ENCODE measurements around the gene CNPY1.

Gene CNPY1

GRCh38 chr7:155574556-155575290 lies 28.4 kb upstream of the CNPY1 start:
- Histone ChIP-seq H3K18ac (ENCODE audit: low read depth in 1 of 2, low read length in 2 of 2) (no peak overlapping the region), H2BK120ac (ENCODE audit: low read depth, low read length) (no peak overlapping the region), H3K27ac (ENCODE audit: low read length, poor library complexity, severe bottlenecking) (no peak overlapping the region), H3K14ac (ENCODE audit: low read length in 2 of 2) (no peak overlapping the region), H3K79me1 (replicated peaks; ENCODE audit: low read length, poor library complexity, severe bottlenecking) (no peaks in the 10 kb centered on the region), H3K4me1 (ENCODE audit: control insufficient read depth, insufficient read depth, low read depth, low read length) (no peaks in the 10 kb centered on the region), H4K8ac (ENCODE audit: low read length) (no peak overlapping the region), H2BK15ac (ENCODE audit: low read depth, poor library complexity, severe bottlenecking) (no peak overlapping the region), H3K23ac (ENCODE audit: low read length in 2 of 2) (no peak overlapping the region), H2BK12ac (ENCODE audit: low read length in 2 of 2) (no peak overlapping the region), H4K91ac (ENCODE audit: low read length) (no peak overlapping the region), H3K9ac (ENCODE audit: low read length) (no peak overlapping the region), H3K4me3 (ENCODE audit: insufficient read depth in 1 of 2, low read depth in 1 of 2, low read length in 2 of 2) (no peak overlapping the region), H2AFZ (ENCODE audit: low read depth, low read length) (no peak overlapping the region), H3K4ac (ENCODE audit: low read depth in 1 of 2, low read length in 2 of 2) (no peak overlapping the region), H3K9me3 (ENCODE audit: control insufficient read depth, low read length) (no peaks in the 10 kb centered on the region), H2AK5ac (ENCODE audit: low read length, severe bottlenecking) (no peak overlapping the region), H3K4me2 (ENCODE audit: low read length, poor library complexity, severe bottlenecking) (no peak overlapping the region), H3K36me3 (ENCODE audit: control insufficient read depth in 1 of 2, insufficient read depth in 2 of 2, low read depth in 1 of 2, low read length in 2 of 2) (no peaks in the 10 kb centered on the region), H3K27me3 (ENCODE audit: control insufficient read depth in 1 of 2, insufficient read depth in 1 of 2, low read length in 2 of 2) (peaks cover 17 to 25% of the 10 kb centered on the region in 2 experiments), H2BK5ac (ENCODE audit: low read depth, low read length, poor library complexity, severe bottlenecking) (no peak overlapping the region)
- 90% methylated on average over 8 of the region's 10 CpGs for WGBS
- no peak for DNase-seq

- peaks cover 4% of the 10 kb centered on the region for H3K4me1 ChIP-seq (ENCODE audit: control insufficient read depth, insufficient read depth, low read depth, low read length)
- H3K9me3 ChIP-seq (ENCODE audit: control insufficient read depth, low read length) = no peaks in the 10 kb centered on the region
- no peak overlapping the region for H3K14ac ChIP-seq (ENCODE audit: low read length in 2 of 2)
- H2AFZ ChIP-seq (ENCODE audit: low read depth, low read length) = no peak overlapping the region
- H2BK5ac ChIP-seq (ENCODE audit: low read depth, low read length, poor library complexity, severe bottlenecking) = no peak overlapping the region
- no peak overlapping the region for H4K91ac ChIP-seq (ENCODE audit: low read length)
- no peak overlapping the region for H2AK5ac ChIP-seq (ENCODE audit: low read length, severe bottlenecking)
- no peak overlapping the region for H2BK12ac ChIP-seq (ENCODE audit: low read length in 2 of 2)
- H2BK15ac ChIP-seq (ENCODE audit: low read depth, poor library complexity, severe bottlenecking) = no peak overlapping the region
- H3K4ac ChIP-seq (ENCODE audit: low read depth in 1 of 2, low read length in 2 of 2) = no peak overlapping the region
- WGBS = 77% methylated on average over 7 of the region's 11 CpGs
- H3K27me3 ChIP-seq (ENCODE audit: control insufficient read depth in 1 of 2, insufficient read depth in 1 of 2, low read length in 2 of 2) = peaks cover 22 to 24% of the 10 kb centered on the region in 2 experiments
- no peaks in the 10 kb centered on the region for H3K36me3 ChIP-seq (ENCODE audit: control insufficient read depth in 1 of 2, insufficient read depth in 2 of 2, low read depth in 1 of 2, low read length in 2 of 2)
- no peak for DNase-seq
- no peak overlapping the region for H3K18ac ChIP-seq (ENCODE audit: low read depth in 1 of 2, low read length in 2 of 2)
- H2BK120ac ChIP-seq (ENCODE audit: low read depth, low read length) = no peak overlapping the region
- H4K8ac ChIP-seq (ENCODE audit: low read length) = no peak overlapping the region
- no peak overlapping the region for H3K9ac ChIP-seq (ENCODE audit: low read length)
- no peak overlapping the region for H3K4me3 ChIP-seq (ENCODE audit: insufficient read depth in 1 of 2, low read depth in 1 of 2, low read length in 2 of 2)
- H3K27ac ChIP-seq (ENCODE audit: low read length, poor library complexity, severe bottlenecking) = no peak overlapping the region
- no peak overlapping the region for H3K23ac ChIP-seq (ENCODE audit: low read length in 2 of 2)
- H3K79me1 ChIP-seq (replicated peaks; ENCODE audit: low read length, poor library complexity, severe bottlenecking) = no peaks in the 10 kb centered on the region
- H3K4me2 ChIP-seq (ENCODE audit: low read length, poor library complexity, severe bottlenecking) = no peak overlapping the region
These were observed 25.4 kb upstream of the CNPY1 start for GRCh38 chr7:155571581-155572345.

DNA sequence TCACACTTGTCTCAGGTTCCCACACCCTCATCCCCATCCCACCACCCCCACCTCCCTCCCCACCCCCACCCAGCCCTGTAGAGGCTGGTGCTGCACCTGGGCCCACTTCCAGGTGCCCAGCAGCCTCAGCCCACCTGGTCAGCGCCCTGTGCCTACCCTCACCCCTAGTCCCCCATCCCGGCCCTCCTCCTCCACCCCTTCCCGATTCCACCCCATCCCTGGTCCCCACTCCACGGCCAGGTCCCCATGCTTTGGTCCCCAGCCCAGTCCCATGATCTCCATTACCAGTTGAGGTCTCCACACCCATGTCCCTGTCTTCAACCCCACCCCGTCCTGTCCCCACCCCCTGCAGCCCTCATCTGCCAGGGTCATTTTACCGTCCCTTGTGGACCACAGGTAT lies 24.6 kb upstream of the CNPY1 start:
- Histone ChIP-seq H2BK120ac (ENCODE audit: low read depth, low read length) (no peak overlapping the region), H3K36me3 (ENCODE audit: control insufficient read depth in 1 of 2, insufficient read depth in 2 of 2, low read depth in 1 of 2, low read length in 2 of 2) (no peaks in the 10 kb centered on the region), H3K9me3 (ENCODE audit: control insufficient read depth, low read length) (no peaks in the 10 kb centered on the region), H3K4me1 (ENCODE audit: control insufficient read depth, insufficient read depth, low read depth, low read length) (peaks cover 4% of the 10 kb centered on the region), H3K4me2 (ENCODE audit: low read length, poor library complexity, severe bottlenecking) (no peak overlapping the region), H3K27ac (ENCODE audit: low read length, poor library complexity, severe bottlenecking) (no peak overlapping the region), H2BK12ac (ENCODE audit: low read length in 2 of 2) (no peak overlapping the region), H4K8ac (ENCODE audit: low read length) (no peak overlapping the region), H3K14ac (ENCODE audit: low read length in 2 of 2) (no peak overlapping the region), H2BK15ac (ENCODE audit: low read depth, poor library complexity, severe bottlenecking) (no peak overlapping the region), H2BK5ac (ENCODE audit: low read depth, low read length, poor library complexity, severe bottlenecking) (no peak overlapping the region), H3K4ac (ENCODE audit: low read depth in 1 of 2, low read length in 2 of 2) (no peak overlapping the region), H2AK5ac (ENCODE audit: low read length, severe bottlenecking) (no peak overlapping the region), H3K9ac (ENCODE audit: low read length) (no peak overlapping the region), H3K4me3 (ENCODE audit: insufficient read depth in 1 of 2, low read depth in 1 of 2, low read length in 2 of 2) (no peak overlapping the region), H4K91ac (ENCODE audit: low read length) (no peak overlapping the region), H3K27me3 (ENCODE audit: control insufficient read depth in 1 of 2, insufficient read depth in 1 of 2, low read length in 2 of 2) (peaks cover 21 to 25% of the 10 kb centered on the region in 2 experiments), H2AFZ (ENCODE audit: low read depth, low read length) (no peak overlapping the region), H3K23ac (ENCODE audit: low read length in 2 of 2) (no peak overlapping the region), H3K18ac (ENCODE audit: low read depth in 1 of 2, low read length in 2 of 2) (no peak overlapping the region), H3K79me1 (replicated peaks; ENCODE audit: low read length, poor library complexity, severe bottlenecking) (no peaks in the 10 kb centered on the region)
- WGBS = 77% methylated on average over 6 of the region's 6 CpGs
- DNase-seq = no peak

GRCh38 chr7:155570171-155570958 lies 24.0 kb upstream of the CNPY1 start:
- H2BK120ac ChIP-seq (ENCODE audit: low read depth, low read length) = no peak overlapping the region
- H2BK12ac ChIP-seq (ENCODE audit: low read length in 2 of 2) = no peak overlapping the region
- 91% methylated on average over 24 of the region's 28 CpGs for WGBS
- H3K4me2 ChIP-seq (ENCODE audit: low read length, poor library complexity, severe bottlenecking) = no peak overlapping the region
- H2BK5ac ChIP-seq (ENCODE audit: low read depth, low read length, poor library complexity, severe bottlenecking) = no peak overlapping the region
- no peak overlapping the region for H4K91ac ChIP-seq (ENCODE audit: low read length)
- H3K79me1 ChIP-seq (replicated peaks; ENCODE audit: low read length, poor library complexity, severe bottlenecking) = no peaks in the 10 kb centered on the region
- H3K27ac ChIP-seq (ENCODE audit: low read length, poor library complexity, severe bottlenecking) = no peak overlapping the region
- H3K27me3 ChIP-seq (ENCODE audit: control insufficient read depth in 1 of 2, insufficient read depth in 1 of 2, low read length in 2 of 2) = peaks cover 24 to 25% of the 10 kb centered on the region in 2 experiments
- H3K23ac ChIP-seq (ENCODE audit: low read length in 2 of 2) = no peak overlapping the region
- H3K4me3 ChIP-seq (ENCODE audit: insufficient read depth in 1 of 2, low read depth in 1 of 2, low read length in 2 of 2) = no peak overlapping the region
- no peak overlapping the region for H2BK15ac ChIP-seq (ENCODE audit: low read depth, poor library complexity, severe bottlenecking)
- H3K9ac ChIP-seq (ENCODE audit: low read length) = no peak overlapping the region
- H2AK5ac ChIP-seq (ENCODE audit: low read length, severe bottlenecking) = no peak overlapping the region
- DNase-seq = no peak
- H3K4ac ChIP-seq (ENCODE audit: low read depth in 1 of 2, low read length in 2 of 2) = no peak overlapping the region
- no peak overlapping the region for H3K18ac ChIP-seq (ENCODE audit: low read depth in 1 of 2, low read length in 2 of 2)
- H3K4me1 ChIP-seq (ENCODE audit: control insufficient read depth, insufficient read depth, low read depth, low read length) = peaks cover 4% of the 10 kb centered on the region
- no peak overlapping the region for H3K14ac ChIP-seq (ENCODE audit: low read length in 2 of 2)
- H3K9me3 ChIP-seq (ENCODE audit: control insufficient read depth, low read length) = no peaks in the 10 kb centered on the region
- H4K8ac ChIP-seq (ENCODE audit: low read length) = no peak overlapping the region
- H2AFZ ChIP-seq (ENCODE audit: low read depth, low read length) = no peak overlapping the region
- H3K36me3 ChIP-seq (ENCODE audit: control insufficient read depth in 1 of 2, insufficient read depth in 2 of 2, low read depth in 1 of 2, low read length in 2 of 2) = no peaks in the 10 kb centered on the region

Data from mesenchymal stem cell (in vitro differentiated cells and primary cell).